Activated naive CD4-positive, alpha-beta T cell treated with anti-CD3 and anti-CD28 coated beads, Interleukin-2, amount 10 ng/mL, durations not matched to agents 7 days and 5 days (primary cell): ENCODE data around the gene HBD.

Experiments used
- CTCF ChIA-PET: fragments of 350-600 bp; sonication (Branson Sonifier 250); formaldehyde crosslinking; loops from one replicate; lab custom pipeline; 2021; ENCODE audit warnings: antibody characterized with exemption; lab: Charles Lee
- DNase-seq: peaks from one replicate; pipeline ENCODE4 v3.0.0-alpha.2; 2020
- H3K27ac Mint-ChIP-seq: one replicate; pipeline ENCODE4 v1.8.0; 2021; ENCODE audit warnings: mild to moderate bottlenecking, moderate library complexity, mixed read lengths
- H3K27me3 Mint-ChIP-seq: one replicate; pipeline ENCODE4 v1.8.0; 2021; ENCODE audit warnings: mild to moderate bottlenecking, mixed read lengths
- H3K36me3 Mint-ChIP-seq: one replicate; pipeline ENCODE4 v1.8.0; 2021; ENCODE audit warnings: mixed read lengths
- H3K4me1 Mint-ChIP-seq: one replicate; pipeline ENCODE4 v1.8.0; 2021; ENCODE audit warnings: mixed read lengths
- H3K4me3 Mint-ChIP-seq: one replicate; pipeline ENCODE4 v1.8.0; 2021; ENCODE audit warnings: mild to moderate bottlenecking, moderate library complexity, mixed read lengths
- H3K9me3 Mint-ChIP-seq: one replicate; pipeline ENCODE4 v1.8.0; 2021; ENCODE audit warnings: mixed read lengths

HBD gene

GRCh38 chr11:5234381-5234834, at the start of gene HBD:
HBD (minus strand) TSS chr11:5234483; CDS start chr11:5234433, 50 bp downstream.
- H3K9me3 Mint-ChIP-seq, result no peaks in the 10 kb centered on the region
- peaks cover 4% of the 10 kb centered on the region for H3K27me3 Mint-ChIP-seq
- no peak for DNase-seq
- H3K4me3 Mint-ChIP-seq, result no peak within 1 kb of the TSS
- CTCF ChIA-PET, result no interaction called here
- no peak within 1 kb of the TSS for H3K27ac Mint-ChIP-seq
- no peaks in the 10 kb centered on the region for H3K36me3 Mint-ChIP-seq
- H3K4me1 Mint-ChIP-seq, result peaks cover 4% of the 10 kb centered on the region

GRCh38 chr11:5283882-5284281, 49.6 kb upstream of the HBD start:
- no peak for DNase-seq
- no peak overlapping the region for H3K4me3 Mint-ChIP-seq
- no peaks in the 10 kb centered on the region for H3K9me3 Mint-ChIP-seq
- no peaks in the 10 kb centered on the region for H3K36me3 Mint-ChIP-seq
- CTCF ChIA-PET, result no interaction called here
- H3K27me3 Mint-ChIP-seq, result no peaks in the 10 kb centered on the region
- no peak overlapping the region for H3K27ac Mint-ChIP-seq
- no peaks in the 10 kb centered on the region for H3K4me1 Mint-ChIP-seq

GRCh38 chr11:5283086-5283485, 48.8 kb upstream of the HBD start:
- H3K27ac Mint-ChIP-seq, result no peak overlapping the region
- H3K4me1 Mint-ChIP-seq, result no peaks in the 10 kb centered on the region
- no peak overlapping the region for H3K4me3 Mint-ChIP-seq
- DNase-seq, result no peak
- CTCF ChIA-PET, result no interaction called here
- H3K36me3 Mint-ChIP-seq, result no peaks in the 10 kb centered on the region
- no peaks in the 10 kb centered on the region for H3K9me3 Mint-ChIP-seq
- no peaks in the 10 kb centered on the region for H3K27me3 Mint-ChIP-seq

GRCh38 chr11:5282628-5283027, 48.3 kb upstream of the HBD start:
- Mint-ChIP-seq H3K36me3 (no peaks in the 10 kb centered on the region), H3K4me3 (no peak overlapping the region), H3K27ac (no peak overlapping the region), H3K27me3 (no peaks in the 10 kb centered on the region), H3K4me1 (no peaks in the 10 kb centered on the region), H3K9me3 (no peaks in the 10 kb centered on the region)
- CTCF ChIA-PET, result no interaction called here
- no peak for DNase-seq

- no peaks in the 10 kb centered on the region for H3K36me3 Mint-ChIP-seq
- no peaks in the 10 kb centered on the region for H3K9me3 Mint-ChIP-seq
- H3K4me3 Mint-ChIP-seq, result no peak overlapping the region
- DNase-seq, result no peak
- H3K4me1 Mint-ChIP-seq, result no peaks in the 10 kb centered on the region
- H3K27me3 Mint-ChIP-seq, result no peaks in the 10 kb centered on the region
- CTCF ChIA-PET, result no interaction called here
- no peak overlapping the region for H3K27ac Mint-ChIP-seq
These were observed 47.3 kb upstream of the HBD start for GRCh38 chr11:5281596-5281995.

GRCh38 chr11:5280582-5281102, 46.4 kb upstream of the HBD start:
- no peak overlapping the region for H3K4me3 Mint-ChIP-seq
- H3K27ac Mint-ChIP-seq, result no peak overlapping the region

GRCh38 chr11:5279471-5280090, 45.3 kb upstream of the HBD start:
- Mint-ChIP-seq H3K27ac (no peak overlapping the region), H3K36me3 (no peaks in the 10 kb centered on the region), H3K9me3 (no peaks in the 10 kb centered on the region), H3K4me3 (no peak overlapping the region), H3K4me1 (no peaks in the 10 kb centered on the region), H3K27me3 (no peaks in the 10 kb centered on the region)
- CTCF ChIA-PET, result interaction anchor here (1.5 kb wide), 1 partner anchor 10 kb away, joined by 3 read pairs; no protein-coding TSS in a partner anchor
- DNase-seq, result no peak

More at GRCh38 chr11:5280582-5281102, 46.4 kb upstream of the HBD start:
- Mint-ChIP-seq H3K9me3 (no peaks in the 10 kb centered on the region), H3K27me3 (no peaks in the 10 kb centered on the region), H3K4me1 (no peaks in the 10 kb centered on the region), H3K36me3 (no peaks in the 10 kb centered on the region)
- CTCF ChIA-PET, result no interaction called here
- DNase-seq, result peak; percentile 22

GRCh38 chr11:5277807-5278382, 43.6 kb upstream of the HBD start:
- no peak overlapping the region for H3K4me3 Mint-ChIP-seq
- CTCF ChIA-PET, result interaction anchor here (1.5 kb wide), 1 partner anchor 9 kb away, joined by 3 read pairs; no protein-coding TSS in a partner anchor
- H3K9me3 Mint-ChIP-seq, result no peaks in the 10 kb centered on the region
- H3K27me3 Mint-ChIP-seq, result no peaks in the 10 kb centered on the region
- no peaks in the 10 kb centered on the region for H3K36me3 Mint-ChIP-seq
- no peaks in the 10 kb centered on the region for H3K4me1 Mint-ChIP-seq
- H3K27ac Mint-ChIP-seq, result no peak overlapping the region
- DNase-seq, result no peak

- CTCF ChIA-PET, result no interaction called here
- no peaks in the 10 kb centered on the region for H3K9me3 Mint-ChIP-seq
- no peak overlapping the region for H3K4me3 Mint-ChIP-seq
- no peaks in the 10 kb centered on the region for H3K27me3 Mint-ChIP-seq
- H3K36me3 Mint-ChIP-seq, result no peaks in the 10 kb centered on the region
- no peak for DNase-seq
- H3K27ac Mint-ChIP-seq, result no peak overlapping the region
- H3K4me1 Mint-ChIP-seq, result no peaks in the 10 kb centered on the region
These were observed 42.4 kb upstream of the HBD start for GRCh38 chr11:5276697-5277096.

- no peak overlapping the region for H3K27ac Mint-ChIP-seq
- H3K4me1 Mint-ChIP-seq, result no peaks in the 10 kb centered on the region
- no peak overlapping the region for H3K4me3 Mint-ChIP-seq
- no peak for DNase-seq
- CTCF ChIA-PET, result interaction anchor here (1.3 kb wide), 1 partner anchor 24 kb away, joined by 3 read pairs; no protein-coding TSS in a partner anchor
- H3K27me3 Mint-ChIP-seq, result no peaks in the 10 kb centered on the region
- H3K36me3 Mint-ChIP-seq, result no peaks in the 10 kb centered on the region
- H3K9me3 Mint-ChIP-seq, result no peaks in the 10 kb centered on the region
These were observed 41.3 kb upstream of the HBD start for GRCh38 chr11:5275369-5276110.

GRCh38 chr11:5274395-5274794, 40.1 kb upstream of the HBD start:
- Mint-ChIP-seq H3K36me3 (no peaks in the 10 kb centered on the region), H3K27ac (no peak overlapping the region), H3K4me1 (no peaks in the 10 kb centered on the region), H3K4me3 (no peak overlapping the region), H3K9me3 (no peaks in the 10 kb centered on the region), H3K27me3 (no peaks in the 10 kb centered on the region)
- no peak for DNase-seq
- CTCF ChIA-PET, result interaction anchor here (1.3 kb wide), 1 partner anchor 25 kb away, joined by 3 read pairs; no protein-coding TSS in a partner anchor

GRCh38 chr11:5272395-5273017, 38.2 kb upstream of the HBD start:
- Mint-ChIP-seq H3K27ac (no peak overlapping the region), H3K9me3 (no peaks in the 10 kb centered on the region), H3K27me3 (no peaks in the 10 kb centered on the region), H3K36me3 (no peaks in the 10 kb centered on the region), H3K4me1 (no peaks in the 10 kb centered on the region), H3K4me3 (no peak overlapping the region)
- no peak for DNase-seq
- CTCF ChIA-PET, result no interaction called here

- no peaks in the 10 kb centered on the region for H3K36me3 Mint-ChIP-seq
- no peaks in the 10 kb centered on the region for H3K4me1 Mint-ChIP-seq
- H3K27me3 Mint-ChIP-seq, result no peaks in the 10 kb centered on the region
- no peaks in the 10 kb centered on the region for H3K9me3 Mint-ChIP-seq
- H3K4me3 Mint-ChIP-seq, result no peak within 1 kb of the TSS
- CTCF ChIA-PET, result interaction anchor here (0.9 kb wide), 1 partner anchor 9 kb away, joined by 3 read pairs; no protein-coding TSS in a partner anchor
- DNase-seq, result no peak
- H3K27ac Mint-ChIP-seq, result no peak within 1 kb of the TSS
These were observed 35.4 kb upstream of the HBD start, which contains the start of gene HBE1 for GRCh38 chr11:5269715-5270147. HBE1 (minus strand) TSS chr11:5269945; CDS start chr11:5269890, 55 bp downstream.

- CTCF ChIA-PET, result no interaction called here
- DNase-seq, result no peak
- no peaks in the 10 kb centered on the region for H3K9me3 Mint-ChIP-seq
- no peaks in the 10 kb centered on the region for H3K27me3 Mint-ChIP-seq
- H3K4me1 Mint-ChIP-seq, result no peaks in the 10 kb centered on the region
- no peak overlapping the region for H3K27ac Mint-ChIP-seq
- no peak overlapping the region for H3K4me3 Mint-ChIP-seq
- no peaks in the 10 kb centered on the region for H3K36me3 Mint-ChIP-seq
These were observed 32.8 kb upstream of the HBD start for GRCh38 chr11:5267033-5267563.
